ENCODE data around the gene WDR17.

WDR17 gene

GRCh38 chr4:176125063-176125462, 59.4 kb downstream of the WDR17 start:
- DNase-seq (ENCODE audit: low read depth) = peak; percentile 4
- H3K4me3 ChIP-seq (ENCODE audit: low read depth, low read length) = no peak overlapping the region
- TF ChIP-seq, protein P1, sequence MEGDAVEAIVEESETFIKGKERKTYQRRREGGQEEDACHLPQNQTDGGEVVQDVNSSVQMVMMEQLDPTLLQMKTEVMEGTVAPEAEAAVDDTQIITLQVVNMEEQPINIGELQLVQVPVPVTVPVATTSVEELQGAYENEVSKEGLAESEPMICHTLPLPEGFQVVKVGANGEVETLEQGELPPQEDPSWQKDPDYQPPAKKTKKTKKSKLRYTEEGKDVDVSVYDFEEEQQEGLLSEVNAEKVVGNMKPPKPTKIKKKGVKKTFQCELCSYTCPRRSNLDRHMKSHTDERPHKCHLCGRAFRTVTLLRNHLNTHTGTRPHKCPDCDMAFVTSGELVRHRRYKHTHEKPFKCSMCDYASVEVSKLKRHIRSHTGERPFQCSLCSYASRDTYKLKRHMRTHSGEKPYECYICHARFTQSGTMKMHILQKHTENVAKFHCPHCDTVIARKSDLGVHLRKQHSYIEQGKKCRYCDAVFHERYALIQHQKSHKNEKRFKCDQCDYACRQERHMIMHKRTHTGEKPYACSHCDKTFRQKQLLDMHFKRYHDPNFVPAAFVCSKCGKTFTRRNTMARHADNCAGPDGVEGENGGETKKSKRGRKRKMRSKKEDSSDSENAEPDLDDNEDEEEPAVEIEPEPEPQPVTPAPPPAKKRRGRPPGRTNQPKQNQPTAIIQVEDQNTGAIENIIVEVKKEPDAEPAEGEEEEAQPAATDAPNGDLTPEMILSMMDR (conservative IDR thresholded peaks at IDR 0.05; ENCODE audit: low read depth, low read length) = no peak

- no peak for DNase-seq (ENCODE audit: low read depth)
- no peak overlapping the region for H3K4me3 ChIP-seq (ENCODE audit: low read depth, low read length)
- TF ChIP-seq, protein P1 (conservative IDR thresholded peaks at IDR 0.05; ENCODE audit: low read depth, low read length) = no peak
Observed at GRCh38 chr4:176134670-176135069, 69.0 kb downstream of the WDR17 start.

- DNase-seq (ENCODE audit: low read depth) = peak; percentile 12
- no peak overlapping the region for H3K4me3 ChIP-seq (ENCODE audit: low read depth, low read length)
- TF ChIP-seq, protein P1 (conservative IDR thresholded peaks at IDR 0.05; ENCODE audit: low read depth, low read length) = no peak
Observed at GRCh38 chr4:176137631-176138030, 72.0 kb downstream of the WDR17 start.

DNA sequence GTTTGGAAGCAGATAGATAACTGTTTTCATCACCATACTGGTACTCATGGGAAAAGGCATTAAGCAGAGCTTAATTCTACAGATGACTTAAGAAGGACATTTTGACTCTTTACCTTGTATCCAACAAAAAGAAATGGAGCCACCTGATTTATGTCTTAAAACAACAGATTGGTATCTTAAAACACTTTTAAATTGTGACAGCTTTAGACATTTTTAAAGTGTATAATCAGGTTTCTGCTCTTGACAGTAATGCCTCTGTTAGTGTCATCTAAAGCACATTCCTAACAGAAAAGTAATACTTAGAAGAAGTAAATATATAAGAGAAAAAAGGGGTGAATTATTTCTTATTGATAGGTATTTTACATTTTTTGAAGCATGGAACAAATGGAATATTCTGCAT, 73.9 kb downstream of the WDR17 start:
- no peak overlapping the region for H3K4me3 ChIP-seq (ENCODE audit: low read depth, low read length)
- DNase-seq (ENCODE audit: low read depth) = no peak
- TF ChIP-seq, protein P1 (conservative IDR thresholded peaks at IDR 0.05; ENCODE audit: low read depth, low read length) = no peak

DNA sequence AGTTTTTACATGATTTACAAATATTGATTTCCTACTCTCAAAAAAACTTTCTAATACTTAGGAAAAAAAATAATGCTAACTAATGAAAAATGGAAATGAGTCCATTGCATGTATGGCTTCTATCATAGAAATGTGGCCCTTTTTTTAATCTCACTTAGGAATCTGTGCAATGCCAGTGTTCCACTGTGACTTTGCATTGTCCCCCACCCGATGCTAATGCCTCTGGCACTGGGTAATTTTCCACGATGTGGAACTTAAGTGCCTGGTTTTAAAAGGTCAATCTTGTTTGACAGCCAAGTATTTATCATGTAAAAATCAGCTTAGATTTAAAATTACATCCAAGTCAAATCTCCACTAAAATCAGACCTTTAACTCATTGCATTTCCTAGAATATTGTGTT, 76.6 kb downstream of the WDR17 start:
- TF ChIP-seq, protein P1 (conservative IDR thresholded peaks at IDR 0.05; ENCODE audit: low read depth, low read length) = no peak
- H3K4me3 ChIP-seq (ENCODE audit: low read depth, low read length) = no peak overlapping the region
- DNase-seq (ENCODE audit: low read depth) = no peak

GRCh38 chr4:176149680-176150355, 84.2 kb downstream of the WDR17 start:
- H3K4me3 ChIP-seq (ENCODE audit: low read depth, low read length) = no peak overlapping the region
- no peak for DNase-seq (ENCODE audit: low read depth)
- TF ChIP-seq, protein P1 (conservative IDR thresholded peaks at IDR 0.05; ENCODE audit: low read depth, low read length) = no peak

DNA sequence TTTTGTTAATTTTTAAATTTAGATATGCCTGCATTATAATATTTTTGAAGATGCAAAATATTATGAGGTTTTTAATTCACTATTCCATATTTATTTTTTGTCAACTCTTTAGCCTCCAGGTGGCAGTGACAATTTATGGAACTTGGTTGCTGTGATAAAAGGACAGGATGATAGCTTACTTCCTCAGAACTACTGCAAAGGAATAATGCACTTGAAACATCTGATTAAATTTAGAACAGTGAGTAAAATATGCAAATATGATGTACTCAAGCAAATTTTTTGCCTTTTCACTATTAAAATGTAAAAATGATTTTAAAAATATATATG, 84.7 kb downstream of the WDR17 start:
- no peak overlapping the region for H3K4me3 ChIP-seq (ENCODE audit: low read depth, low read length)
- TF ChIP-seq, protein P1 (conservative IDR thresholded peaks at IDR 0.05; ENCODE audit: low read depth, low read length) = peak; percentile 38
- DNase-seq (ENCODE audit: low read depth) = peak; percentile 56
